Measurements from ENCODE around the gene SRSF8.
"Not testable (repeated sequence)": the region's sequence is repeated elsewhere in the genome, so short reads cannot be mapped to it uniquely, and the experiment has no call there.

The SRSF8 gene

GRCh38 chr11:95100191-95100648 is 33.5 kb downstream of the SRSF8 start:
- DNase-seq = no peak

DNA sequence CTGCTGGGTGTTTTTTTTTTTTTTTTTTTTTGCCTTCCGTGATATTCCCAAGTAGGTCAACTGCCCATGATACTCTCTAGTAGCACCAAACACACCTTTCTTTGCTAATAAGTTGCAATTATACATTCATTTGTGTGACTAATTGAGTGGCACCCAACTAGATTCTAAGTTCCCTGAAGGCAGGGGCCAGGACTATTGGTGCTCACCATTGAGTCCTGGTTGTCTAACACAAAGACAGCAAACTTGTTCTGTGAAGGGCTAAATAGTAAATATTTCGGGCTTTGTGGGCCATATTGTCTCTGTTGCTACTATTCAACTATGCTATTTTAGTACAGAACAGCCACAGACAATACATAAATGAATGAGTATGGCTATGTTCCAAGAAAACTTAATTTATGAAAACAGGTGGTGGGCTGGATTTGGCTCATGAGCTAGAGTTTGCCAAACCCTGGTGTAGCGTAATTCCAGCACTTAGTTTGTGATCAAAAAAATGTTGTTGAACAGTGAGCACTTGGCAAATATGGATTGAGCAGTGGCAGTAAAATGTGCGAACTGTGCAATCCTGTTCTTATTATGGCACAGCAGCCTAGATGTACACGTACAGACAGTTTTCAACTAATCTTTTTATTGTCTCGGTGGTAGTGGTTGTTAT is 34.3 kb downstream of the SRSF8 start:
- no peak for DNase-seq

DNA sequence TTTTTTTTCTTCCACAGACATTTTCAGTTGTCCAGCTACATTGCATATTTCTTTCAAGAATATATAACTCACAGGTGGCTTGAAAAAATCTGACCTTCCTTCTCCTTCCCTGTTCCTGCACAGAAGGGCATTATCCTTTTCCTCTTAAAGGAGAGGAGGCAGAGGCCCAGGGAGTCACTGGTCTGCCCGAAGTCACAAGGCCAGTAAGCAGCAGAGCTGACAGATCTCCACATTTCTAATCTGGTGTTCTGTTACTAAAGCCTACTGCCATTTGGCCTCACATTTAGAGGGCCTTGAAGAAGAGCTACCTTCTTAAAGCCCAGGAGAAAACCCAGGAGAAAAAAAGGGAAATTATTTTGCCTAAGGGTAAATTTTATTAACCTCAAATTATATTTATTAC is 35.2 kb downstream of the SRSF8 start:
- no peak for DNase-seq

- no peak for DNase-seq
These were observed 36.0 kb downstream of the SRSF8 start for GRCh38 chr11:95102733-95103132.

- no peak for DNase-seq
These were observed 37.0 kb downstream of the SRSF8 start for GRCh38 chr11:95103701-95104100.

DNA sequence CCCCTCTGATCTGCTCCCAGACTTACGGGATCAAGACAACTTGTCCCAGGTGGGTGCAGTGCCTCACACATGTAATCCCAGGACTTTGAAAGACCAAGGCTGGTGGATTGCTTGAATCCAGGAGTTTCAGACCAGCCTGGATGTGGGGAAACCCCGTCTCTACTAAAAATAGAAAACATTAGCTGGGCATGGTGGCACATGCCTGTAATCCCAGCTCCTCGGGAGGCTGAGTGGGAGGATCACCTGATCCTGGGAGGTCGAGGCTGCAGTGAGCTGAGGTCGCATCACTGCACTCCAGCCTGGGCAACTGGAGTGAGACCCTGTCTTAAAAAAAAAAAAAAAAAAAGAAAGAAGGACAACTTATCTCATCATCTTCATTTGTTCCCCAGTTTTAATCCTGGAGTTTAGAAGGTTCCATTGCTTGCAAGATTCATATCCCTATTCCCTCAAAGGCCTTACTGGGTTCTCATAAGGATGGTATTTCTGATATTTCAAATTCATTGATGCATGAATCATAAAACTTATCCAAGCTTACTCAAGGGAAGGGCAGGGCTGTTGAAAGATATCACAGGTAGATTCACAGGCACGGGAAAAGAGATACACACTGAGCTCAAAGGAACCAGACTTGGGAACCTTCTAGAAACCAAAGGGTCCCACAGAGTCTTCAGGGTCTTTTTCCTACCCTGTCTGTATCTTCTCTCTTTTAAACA is 37.6 kb downstream of the SRSF8 start:
- no peak for DNase-seq

- no peak for DNase-seq
These were observed 38.1 kb downstream of the SRSF8 start for GRCh38 chr11:95104856-95105255.

DNA sequence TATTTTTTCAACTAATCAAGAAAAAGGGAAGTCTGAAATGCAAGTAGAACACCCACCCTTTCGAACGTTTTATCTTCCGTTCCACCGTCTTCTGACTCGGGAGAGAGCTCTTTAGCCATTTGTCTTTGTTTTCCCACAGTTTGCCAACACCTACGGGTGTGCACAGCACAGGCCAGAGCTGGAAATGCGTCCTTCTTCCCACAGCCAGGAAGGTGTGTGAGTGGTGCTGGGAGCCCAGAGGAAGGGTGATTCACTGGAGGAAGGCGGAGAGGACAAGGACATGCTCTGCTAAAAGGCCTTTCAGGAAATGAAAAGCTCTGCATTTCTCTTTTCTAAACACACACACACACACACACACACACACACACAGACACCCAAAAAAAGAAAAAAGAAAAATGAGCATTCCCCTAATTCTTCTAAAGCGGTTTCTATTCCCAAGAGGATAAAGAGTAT is 41.5 kb downstream of the SRSF8 start:
- DNase-seq = peak; percentile 75

DNA sequence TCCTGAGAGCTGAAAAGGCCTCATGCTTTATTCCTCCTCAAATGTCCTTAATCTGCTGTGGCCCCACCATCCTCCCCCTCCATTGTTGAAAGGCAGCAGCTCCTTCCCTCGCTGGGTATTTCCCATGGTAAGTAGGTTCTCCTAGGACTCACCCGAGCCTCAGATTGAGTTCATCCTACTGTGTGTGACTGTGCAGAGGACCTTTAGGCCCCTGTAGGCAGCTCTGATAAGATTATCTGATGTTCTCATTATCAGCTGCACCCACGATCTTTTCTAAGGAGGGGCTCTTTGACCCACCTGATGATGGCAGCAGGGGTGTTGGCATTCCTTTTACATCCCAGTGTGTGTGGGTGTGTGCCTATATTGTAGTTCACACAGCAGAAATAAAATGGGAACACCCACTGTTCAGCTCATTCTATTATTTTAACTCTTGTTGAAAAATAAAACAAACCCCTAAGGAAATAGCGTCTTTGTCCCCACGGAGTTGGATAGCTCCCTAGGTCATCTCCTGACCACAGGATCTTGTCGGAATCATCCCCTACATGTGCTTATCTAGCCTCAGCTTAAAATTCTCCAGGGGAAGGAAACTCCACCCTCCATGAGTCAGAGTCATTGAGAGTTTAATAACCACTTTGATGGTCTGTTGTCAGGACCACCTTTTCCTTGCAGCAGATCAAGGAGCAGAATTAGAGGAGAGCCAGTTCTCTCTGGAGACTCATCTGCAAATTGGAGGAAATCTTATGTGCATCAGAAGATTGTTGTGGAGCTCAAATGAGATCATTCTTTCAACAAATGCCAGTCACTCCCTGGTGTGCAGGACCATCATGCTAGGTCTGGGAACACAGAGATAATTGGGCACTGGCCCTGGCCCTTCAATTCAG is 42.2 kb downstream of the SRSF8 start:
- DNase-seq = peak; percentile 61

DNA sequence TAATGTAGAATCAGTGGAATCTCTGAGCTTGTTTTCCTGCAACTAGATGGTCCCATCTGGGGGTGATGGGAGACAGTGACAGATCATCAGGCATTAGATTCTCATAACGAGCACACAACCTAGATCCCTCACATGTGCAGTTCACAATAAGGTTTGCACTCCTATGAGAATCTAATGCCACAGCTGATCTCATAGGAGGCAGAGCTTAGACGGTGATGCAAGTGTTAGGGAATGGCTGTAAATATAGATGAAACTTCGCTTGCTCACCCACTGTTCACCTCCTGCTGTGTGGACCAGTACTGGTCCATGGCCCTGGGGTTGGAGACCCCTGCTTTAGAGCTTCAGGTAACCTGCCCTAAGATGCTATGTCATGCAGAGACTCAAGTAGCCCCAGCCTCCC is 44.8 kb downstream of the SRSF8 start:
- DNase-seq = not testable (repeated sequence)

DNA sequence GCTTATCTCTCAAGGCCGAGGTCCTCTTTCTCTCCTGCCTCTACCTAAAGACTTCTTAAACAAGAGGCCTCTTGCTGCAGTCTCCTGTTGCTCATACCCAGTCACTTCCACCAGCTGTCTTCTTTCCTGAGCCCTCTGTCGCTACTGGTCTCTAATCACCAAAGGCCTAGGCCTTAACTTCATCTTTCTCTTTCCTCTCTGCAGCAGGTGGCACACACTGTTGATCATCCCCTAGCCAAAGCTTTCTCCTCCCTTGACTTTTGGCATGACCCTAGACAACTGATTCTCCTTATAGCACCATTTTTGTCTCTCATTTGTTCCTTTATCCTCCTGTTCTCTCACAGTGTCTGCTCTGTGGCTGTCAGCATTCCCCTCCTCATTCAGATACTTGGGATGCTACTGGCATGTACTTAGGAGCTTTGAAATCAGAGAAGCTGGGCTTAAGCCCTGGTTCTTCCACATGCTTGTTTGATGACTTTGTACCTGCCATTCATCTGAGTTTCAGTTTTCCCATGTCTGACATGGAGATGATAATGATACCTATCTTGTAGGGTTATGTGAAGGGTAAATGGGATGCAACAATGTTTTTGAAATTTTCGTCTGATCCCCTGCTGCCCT is 45.3 kb downstream of the SRSF8 start:
- no peak for DNase-seq

GRCh38 chr11:95115597-95115996 is 48.9 kb downstream of the SRSF8 start:
- no peak for DNase-seq

DNA sequence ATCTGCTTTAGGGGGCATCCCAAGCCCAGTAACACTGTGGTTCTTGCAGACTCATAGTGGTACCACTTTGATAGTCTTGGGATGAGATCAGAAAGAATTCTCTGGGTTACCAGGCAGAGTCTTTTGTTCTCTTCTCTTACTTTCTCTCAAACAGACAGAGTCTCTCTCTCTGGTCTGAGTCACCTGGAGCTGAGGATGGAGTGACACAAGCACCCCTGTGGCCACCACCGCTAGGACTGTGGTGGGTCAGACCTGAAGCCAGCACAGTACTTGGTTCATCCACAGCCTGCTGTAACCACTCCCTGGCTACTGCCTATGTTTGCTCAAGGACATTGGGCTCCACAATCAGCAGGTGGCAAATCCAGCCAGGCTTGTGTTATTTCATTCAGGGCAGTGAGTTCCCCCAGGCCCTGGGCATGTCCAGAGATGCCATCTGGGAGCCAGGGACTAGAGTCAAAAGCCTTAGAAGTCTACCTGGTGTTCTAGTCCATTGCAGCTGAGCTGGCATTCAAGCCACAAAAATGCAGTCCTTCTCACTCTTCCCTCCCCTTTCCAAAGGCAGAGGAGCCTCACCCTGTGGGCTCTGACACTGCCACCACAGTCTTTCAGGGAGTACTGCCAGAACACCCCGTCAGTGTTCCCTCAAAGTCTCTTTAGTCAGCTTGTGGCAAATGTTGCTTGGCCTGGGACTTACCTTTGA is 52.8 kb downstream of the SRSF8 start:
- DNase-seq = no peak

Measured in fibroblast of skin of right biceps (primary cell).